ENCODE data around the gene CCDC28B.

Gene CCDC28B

DNA sequence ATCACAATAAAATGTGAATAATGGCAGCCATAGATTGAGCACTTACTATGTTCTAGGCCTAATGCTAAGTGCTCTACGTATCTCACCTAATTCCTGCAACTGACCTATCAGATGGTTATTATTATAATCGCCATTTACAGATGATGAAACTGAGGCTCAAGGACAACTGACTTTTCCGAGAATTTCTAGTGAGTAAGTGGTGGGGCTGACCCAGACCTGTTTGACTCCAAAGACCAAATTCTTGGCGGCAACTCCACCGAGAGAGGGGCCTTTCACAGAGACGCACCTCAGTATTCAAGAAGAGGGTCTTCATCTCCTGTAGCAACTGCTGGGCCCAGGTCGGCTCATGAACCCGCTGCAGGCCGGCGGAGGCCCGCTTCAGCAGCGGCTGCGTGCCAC is 21.2 kb downstream of the CCDC28B start:
- DNase-seq: no peak

- DNase-seq: peak; percentile 81
Observed at GRCh38 chr1:32221980-32222755, 21.8 kb downstream of the CCDC28B start, which contains the start of the genes EIF3I and TMEM234. Gene EIF3I, plus strand, starts transcription at chr1:32222407. Its CDS starts 35 bp downstream, at chr1:32222442. Gene TMEM234, minus strand, starts transcription at chr1:32222353. Its CDS starts 31 bp downstream, at chr1:32222322.

DNA sequence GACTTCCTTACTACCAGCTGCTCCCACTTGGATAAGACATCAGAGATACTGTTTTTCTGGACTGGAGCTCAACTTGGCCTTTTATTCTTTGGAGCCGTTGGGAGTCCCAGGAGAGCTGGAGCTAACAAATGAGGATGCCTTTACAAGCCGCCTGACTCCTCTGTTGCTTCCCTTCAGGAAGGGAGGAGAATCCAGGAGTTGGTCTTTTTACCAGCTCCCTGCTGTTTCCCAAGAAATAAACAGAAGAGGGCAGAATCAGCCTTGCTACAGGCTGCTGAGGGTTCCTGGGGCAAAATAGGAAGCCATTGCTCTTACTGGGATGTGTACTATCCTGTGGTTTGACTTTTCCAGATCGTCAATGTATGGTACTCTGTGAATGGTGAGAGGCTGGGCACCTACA is 23.3 kb downstream of the CCDC28B start:
- DNase-seq: no peak

GRCh38 chr1:32224285-32224684 is 23.9 kb downstream of the CCDC28B start:
- DNase-seq: no peak

DNA sequence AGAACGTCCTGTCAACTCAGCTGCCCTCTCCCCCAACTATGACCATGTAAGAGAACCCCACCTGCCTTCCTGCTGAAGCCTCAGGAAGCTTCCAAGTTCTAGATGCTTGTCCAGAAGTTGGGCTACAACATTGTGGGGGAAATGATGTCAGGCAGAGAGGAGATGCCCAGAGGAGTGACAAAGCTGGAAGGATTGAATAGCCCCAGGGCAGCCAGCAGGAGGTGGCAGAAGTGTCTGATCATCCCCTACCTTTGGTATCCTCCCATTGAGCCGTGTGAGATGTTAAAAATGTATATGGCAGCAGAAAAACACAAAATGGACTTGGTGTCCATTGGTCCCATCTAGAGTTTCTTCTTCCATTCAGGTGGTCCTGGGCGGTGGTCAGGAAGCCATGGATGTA is 28.4 kb downstream of the CCDC28B start:
- no peak for DNase-seq

GRCh38 chr1:32231843-32232432 is 31.5 kb downstream of the CCDC28B start:
- DNase-seq: no peak

DNA sequence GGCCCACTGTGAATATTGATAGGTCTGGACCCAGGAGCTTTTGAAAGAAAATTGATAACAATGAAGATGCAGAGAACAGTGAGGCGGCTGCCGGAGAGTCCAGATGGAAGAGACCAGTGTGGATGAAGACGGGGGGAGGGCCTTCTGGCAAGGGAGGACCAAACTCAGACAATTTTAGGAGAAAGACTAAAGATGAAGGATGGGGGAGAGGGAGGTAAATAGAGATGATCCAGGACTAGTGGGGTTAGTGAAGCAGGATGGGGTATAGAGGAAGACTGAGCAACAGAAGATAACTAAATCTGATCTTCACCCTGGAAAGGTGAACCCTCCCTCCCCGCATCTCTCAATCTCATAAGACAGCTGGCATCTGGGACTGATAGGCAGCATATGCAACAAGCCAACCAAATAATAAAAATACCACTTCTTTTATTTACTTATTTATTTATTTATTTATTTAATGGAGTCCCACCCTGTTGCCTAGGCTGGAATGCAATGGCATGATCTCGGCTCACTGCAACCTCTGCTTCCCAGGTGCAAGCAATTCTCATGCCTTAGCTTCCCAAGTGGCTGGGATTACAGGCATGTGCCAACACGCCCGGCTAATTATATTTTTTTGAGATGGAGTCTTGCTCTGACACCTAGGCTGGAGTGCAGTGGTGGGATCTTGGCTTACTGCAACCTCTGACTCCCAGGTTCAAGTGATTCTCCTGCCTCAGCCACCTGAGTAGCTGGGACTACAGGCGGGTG is 32.3 kb downstream of the CCDC28B start:
- no peak for DNase-seq

DNA sequence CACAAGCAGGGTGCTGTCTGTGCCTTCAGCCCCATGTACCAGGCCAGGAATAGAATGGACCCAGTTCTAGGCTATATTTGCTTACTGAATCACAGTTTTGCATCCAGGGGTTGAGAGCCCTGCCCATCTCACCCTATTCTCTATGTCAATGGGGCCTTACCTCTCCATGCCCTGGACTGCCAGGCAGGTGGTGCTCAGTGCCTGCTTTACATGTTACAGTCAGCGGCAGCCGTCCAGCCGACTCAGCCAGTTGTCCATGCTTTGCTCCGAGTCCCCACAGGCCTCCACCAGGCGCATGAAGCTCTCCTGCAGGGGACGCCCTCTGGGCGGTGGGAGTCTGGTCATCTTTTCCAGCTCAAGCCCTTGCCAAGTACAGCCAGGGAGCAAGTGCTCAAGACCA is 34.4 kb downstream of the CCDC28B start:
- no peak for DNase-seq

GRCh38 chr1:32239337-32239736 is 38.9 kb downstream of the CCDC28B start:
- no peak for DNase-seq

DNA sequence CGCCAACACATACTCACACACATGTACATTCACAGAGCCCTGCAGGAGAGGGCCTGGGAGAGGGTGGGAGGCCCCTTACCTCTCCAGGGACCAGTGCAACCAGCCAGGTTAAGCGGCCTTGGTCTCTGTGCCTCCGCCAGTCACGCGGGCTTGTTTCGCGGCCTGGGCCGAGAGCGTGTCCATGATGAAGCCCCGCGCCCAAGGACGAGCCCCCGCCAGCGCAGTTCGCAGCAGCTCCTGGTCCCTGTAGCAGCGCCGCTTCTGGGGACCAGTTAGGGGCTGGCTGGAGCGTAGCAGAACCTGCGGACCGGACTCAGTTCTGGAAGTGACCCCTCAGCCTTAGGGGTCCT is 39.4 kb downstream of the CCDC28B start:
- DNase-seq: peak; percentile 79

- peak; percentile 88 for DNase-seq
Observed at GRCh38 chr1:32240140-32240951, 40.0 kb downstream of the CCDC28B start.

DNA sequence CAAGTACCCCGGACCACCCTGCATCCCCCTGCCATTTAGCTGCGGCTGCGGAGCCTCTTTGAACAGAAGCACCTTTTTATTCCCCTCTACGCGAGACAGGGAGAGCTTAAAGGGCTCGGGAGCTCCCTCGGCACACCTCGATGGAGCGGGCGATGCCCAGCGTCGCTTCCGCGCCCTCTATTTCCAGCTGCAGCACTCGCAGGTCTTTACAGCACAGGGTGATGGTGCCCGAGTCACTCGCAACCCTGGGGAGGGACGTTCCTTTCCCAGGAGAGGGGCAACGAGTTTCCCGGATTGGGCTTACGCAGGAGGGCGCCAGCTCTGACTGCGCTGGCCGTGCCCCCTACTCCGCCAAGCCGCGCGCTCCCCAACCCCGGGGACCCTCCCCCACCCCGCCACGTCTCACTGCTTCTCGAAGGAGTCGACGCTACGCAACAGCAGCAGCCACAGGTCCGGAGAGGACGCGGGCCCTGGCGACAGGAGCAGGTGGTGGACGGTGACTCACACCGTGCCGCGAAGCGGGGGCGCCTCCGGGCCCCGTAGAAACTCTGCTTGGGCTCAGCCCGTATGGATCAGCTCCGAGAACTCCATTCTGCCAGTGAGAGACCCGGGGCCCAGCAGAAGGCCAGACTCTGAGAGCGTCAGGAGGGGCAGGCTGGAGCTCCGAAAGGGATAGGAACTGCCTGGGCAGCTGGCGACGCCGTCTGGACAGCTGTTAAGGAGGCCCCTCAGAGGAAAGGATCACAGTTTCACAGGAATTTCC is 40.8 kb downstream of the CCDC28B start:
- peak; percentile 84 for DNase-seq

GRCh38 chr1:32242341-32242851 is 42.0 kb downstream of the CCDC28B start:
- DNase-seq: peak; percentile 34

DNA sequence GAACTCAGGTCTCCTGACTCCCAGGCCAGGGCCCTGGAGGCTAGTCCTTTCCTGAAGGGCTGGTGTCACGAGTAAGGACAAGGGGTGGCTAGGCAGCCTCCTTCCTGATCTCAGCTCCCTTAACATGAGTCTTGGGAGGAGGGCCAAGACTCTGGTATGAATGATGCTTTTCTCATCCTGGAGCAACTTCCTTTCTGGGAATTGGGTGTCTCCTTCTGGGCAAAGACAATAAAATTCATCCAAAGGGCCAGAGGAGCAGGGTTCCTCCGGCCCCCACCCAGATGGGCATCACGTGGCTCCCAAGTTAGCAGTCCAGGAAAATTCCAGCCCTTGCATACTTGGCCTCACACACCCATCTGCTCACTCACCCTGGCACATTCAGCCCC is 46.5 kb downstream of the CCDC28B start, which contains the start of gene FAM167B:
FAM167B (plus strand) TSS at position 335 of the 386 bp plus-strand sequence. CDS start 200 bp downstream, outside the sequence.
- no peak for DNase-seq

DNA sequence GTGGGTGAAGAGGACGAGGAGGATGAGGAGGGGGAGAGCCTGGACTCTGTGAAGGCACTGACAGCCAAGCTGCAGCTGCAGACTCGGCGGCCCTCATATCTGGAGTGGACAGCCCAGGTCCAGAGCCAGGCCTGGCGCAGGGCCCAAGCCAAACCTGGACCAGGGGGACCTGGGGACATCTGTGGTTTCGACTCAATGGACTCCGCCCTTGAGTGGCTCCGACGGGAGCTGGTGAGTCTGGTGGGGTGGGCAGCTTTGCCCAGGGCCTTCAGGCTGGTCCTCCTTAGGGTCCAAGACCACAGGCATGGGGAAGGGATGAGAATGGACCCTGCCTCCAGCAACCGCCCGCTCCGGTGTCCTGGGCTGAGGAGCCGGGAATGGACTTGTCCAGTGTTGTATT is 47.1 kb downstream of the CCDC28B start:
- no peak for DNase-seq

GRCh38 chr1:32247983-32248889 is 47.8 kb downstream of the CCDC28B start:
- peak; percentile 78 for DNase-seq

DNA sequence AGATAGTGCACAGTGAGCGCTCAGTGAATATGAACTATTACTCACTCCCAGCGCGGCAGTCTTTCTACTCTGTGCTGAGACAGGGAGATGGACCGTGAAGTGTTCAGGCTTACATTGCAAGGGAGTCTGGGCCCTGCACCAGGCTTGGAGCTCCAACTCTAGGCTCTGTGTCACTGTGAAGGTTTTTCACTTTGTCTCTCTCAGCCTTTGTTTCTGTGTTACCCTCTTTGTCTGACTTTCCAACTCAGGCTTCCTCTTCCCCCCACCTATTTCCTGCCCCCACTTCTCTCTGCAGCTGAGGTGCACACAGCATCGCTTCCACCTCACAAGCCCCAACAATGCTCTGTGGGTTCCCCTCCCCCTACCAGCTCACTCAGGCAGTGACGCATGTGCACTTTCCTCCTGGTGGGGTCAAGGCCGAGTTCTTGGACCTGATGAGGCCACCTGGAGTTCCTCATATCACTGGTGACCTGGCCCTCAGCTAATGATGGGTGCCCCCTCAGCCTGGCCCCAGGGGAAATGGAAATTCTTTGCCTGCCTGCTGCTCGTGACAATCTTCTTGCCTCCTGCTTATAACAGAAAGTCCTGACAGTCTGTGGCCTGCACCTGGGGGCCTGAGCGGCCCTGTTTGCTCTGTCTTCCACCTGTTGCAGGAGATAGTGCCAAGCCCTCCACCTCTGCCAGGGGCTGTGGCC is 49.6 kb downstream of the CCDC28B start:
- DNase-seq: peak; percentile 61

- no peak for DNase-seq
Observed at GRCh38 chr1:32250893-32251716, 50.7 kb downstream of the CCDC28B start, which contains the start of gene LCK. Gene LCK, plus strand, starts transcription at chr1:32251265. Its CDS starts 23,065 bp downstream, at chr1:32274330.
